ENCODE data around the gene STARD3NL. TPM values are rescaled to one million over a fixed set of nuclear protein-coding genes. Genes with fewer than 3 reads are reported as not detected.
"Not testable (repeated sequence)": the region's sequence is repeated elsewhere in the genome, so short reads cannot be mapped to it uniquely, and the experiment has no call there.

Gene STARD3NL
- total RNA-seq, 4 donors from 2014 or later, result 29.2 to 56.1 (median 48.4) TPM

DNA sequence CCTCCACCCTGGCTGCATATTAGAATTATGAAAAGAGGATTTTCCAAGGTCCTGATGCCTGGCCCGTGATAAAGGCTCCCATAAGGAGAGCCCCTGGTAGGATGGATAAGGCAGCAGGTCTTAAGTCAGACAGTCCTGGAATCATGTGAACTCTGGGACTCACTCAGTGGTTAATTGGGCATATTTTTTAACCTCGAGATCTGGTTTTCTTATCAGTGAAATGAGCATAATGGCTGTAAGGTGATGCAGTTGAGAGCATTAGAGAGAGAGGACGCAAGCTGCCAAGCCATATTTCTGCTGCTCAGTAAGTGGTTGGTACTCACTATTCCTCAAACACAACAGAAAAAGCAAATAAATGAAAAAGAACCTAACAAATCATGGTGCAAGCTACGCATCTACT is 57.6 kb downstream of the STARD3NL start:
- 82% methylated on average over 4 of the region's 4 CpGs for WGBS
- H3K27ac ChIP-seq (replicated peaks in 1 of 4), result no peak overlapping the region
- no peaks in the 10 kb centered on the region for H3K4me1 ChIP-seq
- TF ChIP-seq, protein P1, sequence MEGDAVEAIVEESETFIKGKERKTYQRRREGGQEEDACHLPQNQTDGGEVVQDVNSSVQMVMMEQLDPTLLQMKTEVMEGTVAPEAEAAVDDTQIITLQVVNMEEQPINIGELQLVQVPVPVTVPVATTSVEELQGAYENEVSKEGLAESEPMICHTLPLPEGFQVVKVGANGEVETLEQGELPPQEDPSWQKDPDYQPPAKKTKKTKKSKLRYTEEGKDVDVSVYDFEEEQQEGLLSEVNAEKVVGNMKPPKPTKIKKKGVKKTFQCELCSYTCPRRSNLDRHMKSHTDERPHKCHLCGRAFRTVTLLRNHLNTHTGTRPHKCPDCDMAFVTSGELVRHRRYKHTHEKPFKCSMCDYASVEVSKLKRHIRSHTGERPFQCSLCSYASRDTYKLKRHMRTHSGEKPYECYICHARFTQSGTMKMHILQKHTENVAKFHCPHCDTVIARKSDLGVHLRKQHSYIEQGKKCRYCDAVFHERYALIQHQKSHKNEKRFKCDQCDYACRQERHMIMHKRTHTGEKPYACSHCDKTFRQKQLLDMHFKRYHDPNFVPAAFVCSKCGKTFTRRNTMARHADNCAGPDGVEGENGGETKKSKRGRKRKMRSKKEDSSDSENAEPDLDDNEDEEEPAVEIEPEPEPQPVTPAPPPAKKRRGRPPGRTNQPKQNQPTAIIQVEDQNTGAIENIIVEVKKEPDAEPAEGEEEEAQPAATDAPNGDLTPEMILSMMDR (IDR thresholded peaks at IDR 0.05), result no peak
- TF ChIP-seq POLR2AphosphoS5 (IDR thresholded peaks at IDR 0.05) (no peak), EP300 (IDR thresholded peaks at IDR 0.05) (no peak), POLR2A (IDR thresholded peaks at IDR 0.05; ENCODE audit: low read depth) (no peak)
- H3K36me3 ChIP-seq, result peaks cover under 1 to 24% (median 9%) of the 10 kb centered on the region in 4 donors
- H3K9me3 ChIP-seq, result no peaks in the 10 kb centered on the region
- H3K27me3 ChIP-seq, result no peaks in the 10 kb centered on the region
- H3K4me3 ChIP-seq, result no peak overlapping the region
- intact Hi-C loops (cut with DNase I), result no loop called here
- DNase-seq (ENCODE audit: extremely low spot score), result no peak

DNA sequence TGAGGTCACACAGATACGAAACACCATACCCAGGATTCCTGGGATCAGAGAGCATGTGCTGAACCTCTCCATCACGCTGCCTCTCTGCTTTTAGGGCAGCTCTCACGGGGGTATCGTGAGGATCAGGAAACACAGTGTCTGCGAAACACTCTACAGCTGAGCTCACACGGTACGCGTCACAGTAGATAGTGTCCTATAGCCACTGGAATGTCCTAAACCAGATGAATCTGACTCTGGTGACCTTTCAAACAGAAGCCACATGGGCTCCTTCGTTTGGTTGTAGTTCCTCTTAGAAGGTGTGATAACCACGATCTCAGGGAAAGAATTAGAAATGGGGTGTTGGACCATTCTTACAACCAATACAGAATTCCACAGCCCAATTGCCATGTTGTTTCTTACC is 61.1 kb downstream of the STARD3NL start:
- DNase-seq (ENCODE audit: extremely low spot score); H3K36me3 ChIP-seq; intact Hi-C loops (cut with DNase I); H3K27ac ChIP-seq (replicated peaks in 1 of 4); H3K4me3 ChIP-seq; H3K9me3 ChIP-seq; H3K27me3 ChIP-seq; H3K4me1 ChIP-seq: not testable (repeated sequence)
- WGBS, result 83% methylated on average over 9 of the region's 10 CpGs

DNA sequence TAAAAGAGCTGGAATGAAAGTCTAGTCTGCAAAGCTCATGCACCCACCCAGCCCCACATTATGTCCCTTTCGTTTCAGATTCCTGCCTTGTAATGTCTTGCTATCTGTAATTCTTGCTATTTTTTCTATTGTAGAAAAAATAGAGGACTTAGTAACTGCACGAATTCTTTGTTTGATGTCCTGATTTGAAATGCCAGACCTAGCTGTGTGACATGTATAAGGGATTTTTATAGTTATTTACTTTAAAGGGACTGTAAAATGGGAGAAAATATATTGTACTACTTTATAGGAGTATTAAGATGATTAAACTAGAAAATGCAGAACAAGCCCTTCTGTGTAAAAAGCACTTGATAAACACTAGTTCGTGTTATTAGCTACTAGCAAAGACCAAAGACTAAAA is 63.0 kb downstream of the STARD3NL start:
- intact Hi-C loops (cut with DNase I), result no loop called here
- Histone ChIP-seq H3K4me3 (no peak overlapping the region), H3K4me1 (no peaks in the 10 kb centered on the region), H3K27me3 (no peaks in the 10 kb centered on the region), H3K9me3 (no peaks in the 10 kb centered on the region), H3K36me3 (no peaks in the 10 kb centered on the region), H3K27ac (replicated peaks in 1 of 4) (no peak overlapping the region)
- TF ChIP-seq EP300 (IDR thresholded peaks at IDR 0.05) (no peak), POLR2A (IDR thresholded peaks at IDR 0.05; ENCODE audit: low read depth) (no peak), POLR2AphosphoS5 (IDR thresholded peaks at IDR 0.05) (no peak)
- TF ChIP-seq, protein P1 (IDR thresholded peaks at IDR 0.05), result no peak
- 82% methylated on average over 3 of the region's 3 CpGs for WGBS
- no peak for DNase-seq (ENCODE audit: extremely low spot score)

DNA sequence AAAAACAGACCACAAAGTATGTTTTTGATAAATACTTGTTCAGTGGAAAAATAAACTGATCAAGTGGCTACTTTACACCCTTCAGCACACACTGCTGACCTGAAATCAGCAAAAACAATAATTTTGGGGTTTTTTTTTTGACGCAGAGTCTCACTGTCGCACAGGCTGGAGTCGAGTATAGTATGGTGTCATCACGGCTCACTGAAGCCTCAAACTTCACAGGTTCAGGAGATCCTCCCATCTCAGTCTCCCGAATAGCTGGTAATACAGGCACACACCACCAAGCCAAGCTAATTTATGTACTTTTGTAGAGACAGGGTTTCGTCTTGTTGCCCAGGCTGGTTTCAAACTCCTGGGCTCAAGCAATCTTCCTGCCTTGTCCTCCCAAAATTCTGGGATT is 64.8 kb downstream of the STARD3NL start:
- no peaks in the 10 kb centered on the region for H3K4me1 ChIP-seq
- no peaks in the 10 kb centered on the region for H3K27me3 ChIP-seq
- no peak overlapping the region for H3K27ac ChIP-seq (replicated peaks in 1 of 4)
- WGBS, result 94% methylated on average over 6 of the region's 6 CpGs
- H3K9me3 ChIP-seq, result no peaks in the 10 kb centered on the region
- H3K4me3 ChIP-seq, result no peak overlapping the region
- intact Hi-C loops (cut with DNase I), result no loop called here
- H3K36me3 ChIP-seq, result no peaks in the 10 kb centered on the region
- DNase-seq (ENCODE audit: extremely low spot score), result no peak
- no peak for TF ChIP-seq EP300 (IDR thresholded peaks at IDR 0.05)
- no peak for TF ChIP-seq POLR2AphosphoS5 (IDR thresholded peaks at IDR 0.05)
- TF ChIP-seq, protein P1 (IDR thresholded peaks at IDR 0.05), result no peak
- no peak for TF ChIP-seq POLR2A (IDR thresholded peaks at IDR 0.05; ENCODE audit: low read depth)

DNA sequence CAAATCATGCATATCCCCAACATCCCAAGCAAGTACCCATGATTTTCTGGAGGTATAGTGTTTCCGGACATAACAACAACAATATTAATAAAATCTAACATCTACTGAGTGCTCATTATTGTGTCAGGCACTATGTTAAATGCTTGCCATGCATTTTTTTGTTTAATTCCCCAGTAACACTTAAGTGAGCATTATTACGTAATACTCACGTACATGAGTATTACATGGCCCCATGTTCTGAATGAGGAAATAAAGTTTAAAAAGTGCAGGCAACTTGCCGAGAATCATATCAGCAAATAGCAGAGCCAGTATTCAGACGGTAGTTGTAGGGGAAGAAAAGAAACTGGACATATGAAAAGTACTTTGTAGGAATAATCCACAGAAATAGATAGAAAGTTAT is 65.3 kb downstream of the STARD3NL start:
- H3K27me3 ChIP-seq; H3K4me1 ChIP-seq; H3K9me3 ChIP-seq; DNase-seq (ENCODE audit: extremely low spot score); H3K4me3 ChIP-seq; H3K27ac ChIP-seq (replicated peaks in 1 of 4); H3K36me3 ChIP-seq; intact Hi-C loops (cut with DNase I): not testable (repeated sequence)
- WGBS, result 71% methylated on average over 5 of the region's 5 CpGs

DNA sequence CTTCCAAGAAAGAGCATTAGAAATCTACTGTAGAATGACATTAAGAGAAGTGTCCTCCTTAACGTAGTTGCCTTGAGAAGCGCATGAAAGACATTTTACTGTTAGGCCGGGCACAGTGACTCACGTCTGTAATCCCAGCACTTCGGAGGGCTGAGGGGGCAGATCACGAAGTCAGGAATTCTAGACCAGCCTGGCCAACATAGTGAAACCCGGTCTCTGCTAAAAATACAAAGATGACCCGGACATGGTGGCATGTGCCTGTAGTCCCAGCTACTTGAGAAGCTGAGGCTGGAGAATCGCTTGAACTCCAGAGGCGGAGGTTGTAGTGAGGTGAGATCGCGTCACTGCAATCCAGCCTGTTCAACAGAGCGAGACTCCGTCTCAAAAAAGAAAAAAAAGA is 66.5 kb downstream of the STARD3NL start:
- H3K4me1 ChIP-seq, result peaks cover 0 to 3% (median 0%) of the 10 kb centered on the region in 4 donors
- intact Hi-C loops (cut with DNase I), result no loop called here
- no peaks in the 10 kb centered on the region for H3K36me3 ChIP-seq
- no peaks in the 10 kb centered on the region for H3K27me3 ChIP-seq
- TF ChIP-seq POLR2AphosphoS5 (IDR thresholded peaks at IDR 0.05) (no peak), POLR2A (IDR thresholded peaks at IDR 0.05; ENCODE audit: low read depth) (no peak)
- no peak overlapping the region for H3K4me3 ChIP-seq
- H3K27ac ChIP-seq (replicated peaks in 1 of 4), result no peak overlapping the region
- WGBS, result 81% methylated on average over 12 of the region's 14 CpGs
- DNase-seq (ENCODE audit: extremely low spot score), result no peak
- no peaks in the 10 kb centered on the region for H3K9me3 ChIP-seq
